OCI-LY7 (cell line): ENCODE results near the gene TBRG4.
A peak's percentile ranks its signal among the peaks of the same experiment; 100 is the strongest.

Source experiments
- CTCF ChIP-seq: fragments of 200-600 bp; sonication (generic); conservative IDR thresholded peaks from 2 replicates; pipeline ENCODE4 v1.5.1; 2014; ENCODE audit warnings: mild to moderate bottlenecking, antibody characterized with exemption, low read length, moderate library complexity, mixed read lengths
- EZH2phosphoT487 ChIP-seq: fragments of 200-600 bp; sonication (generic); IDR thresholded peaks from 2 replicates; pipeline ENCODE4 v1.6.1; 2018; ENCODE audit warnings: low read depth, borderline replicate concordance, mild to moderate bottlenecking, mixed run types, antibody characterized with exemption, low read length, moderate library complexity, mixed read lengths

GRCh38 chr7:45111298-45112223 lies at the start of gene TBRG4:
- peak; percentile 77 for TF ChIP-seq CTCF
- no peak for TF ChIP-seq EZH2phosphoT487
